Measurements from ENCODE around the gene PQBP1. TPM values are rescaled to one million over a fixed set of nuclear protein-coding genes. Genes with fewer than 3 reads are reported as not detected.

PQBP1 gene
- total and polyA plus RNA-seq, 2 donors (not counting 1 experiment from before 2014, with no cell fraction given), result 89.9 to 128 TPM

- no peak for TF ChIP-seq CTCF (IDR thresholded peaks at IDR 0.05)
- no peak for TF ChIP-seq EZH2 (IDR thresholded peaks at IDR 0.05; ENCODE audit: borderline replicate concordance, insufficient read depth, low read depth, low read length, poor library complexity, severe bottlenecking)
- H3K27me3 ChIP-seq (replicated peaks in 1 of 4; ENCODE audit: control extremely low read depth in 1 of 4, control insufficient read depth in 3 of 4, insufficient read depth in 4 of 4, low read length in 3 of 4), result no peaks in the 10 kb centered on the region
- H3K9me3 ChIP-seq (ENCODE audit: control extremely low read depth in 1 of 3, control insufficient read depth in 2 of 3, insufficient read depth in 1 of 3, low read length in 2 of 3), result no peaks in the 10 kb centered on the region
- peak overlapping the region; percentile 80 for H2AFZ ChIP-seq (ENCODE audit: insufficient read depth, low read depth, low read length, poor library complexity, severe bottlenecking)
- Mint-ChIP-seq H3K27me3 (no peaks in the 10 kb centered on the region), H3K4me1 (peaks cover 16% of the 10 kb centered on the region), H3K9me3 (ENCODE audit: insufficient read depth) (no peaks in the 10 kb centered on the region), H3K4me3 (peak overlapping the region; percentile 84), H3K27ac (peak overlapping the region; percentile 66)
- DNase-seq (no peak), ATAC-seq (ENCODE audit: low read depth) (no peak)
- intact Hi-C loops (cut with micrococcal nuclease), result loop anchor here (2.0 to 10.0 kb wide), 6 partner anchors 68 to 1056 kb away; partner anchors contain the start of genes SUV39H1 and ZNF81
- CTCF ChIA-PET, result interaction anchor here (0.9 to 4.6 kb wide), 6 partner anchors 10 to 242 kb away, joined by 3 to 33 read pairs (median 4); no protein-coding TSS in a partner anchor
- H4K20me1 ChIP-seq (ENCODE audit: control insufficient read depth, insufficient read depth, low read length, poor library complexity, severe bottlenecking), result no peaks in the 10 kb centered on the region
- H3K4me2 ChIP-seq (replicated peaks; ENCODE audit: low read depth, low read length, poor library complexity, severe bottlenecking), result peak overlapping the region; percentile 84
- peaks cover 3 to 5% of the 10 kb centered on the region in 2 donors for H3K4me1 ChIP-seq (ENCODE audit: control insufficient read depth in 2 of 2, insufficient read depth in 2 of 2, low read length in 2 of 2)
- peaks cover 5% of the 10 kb centered on the region for H3K79me2 ChIP-seq (ENCODE audit: control insufficient read depth, insufficient read depth, low read length)
- H3K9ac ChIP-seq (ENCODE audit: low read length), result peak overlapping the region; percentile 68
- 13% methylated on average over 11 of the region's 15 CpGs for WGBS (ENCODE audit: insufficient coverage)
- no peaks in the 10 kb centered on the region for H3K36me3 ChIP-seq (replicated peaks in 1 of 2; ENCODE audit: control extremely low read depth in 1 of 2, control insufficient read depth in 1 of 2, extremely low read depth in 1 of 2, insufficient read depth in 2 of 2, low read length in 1 of 2)
- peak overlapping the region in 1 of 2 donors; percentile 48 for H3K27ac ChIP-seq (ENCODE audit: low read length in 2 of 2)
- POLR2A ChIA-PET, result interaction anchor here (1.6 kb wide), 1 partner anchor 190 kb away, joined by 3 read pairs; the partner anchor contains the start of gene WDR45
- peak overlapping the region in 4 of 5 experiments; percentile 46 to 65 (median 60) for H3K4me3 ChIP-seq (ENCODE audit: control extremely low read depth in 1 of 5, extremely low read depth in 1 of 5, insufficient read depth in 1 of 5, low read depth in 2 of 5, low read length in 4 of 5)
Measured at GRCh38 chrX:48890296-48890925, 7.3 kb upstream of the PQBP1 start.
